Measurements from ENCODE around the gene GNG7.
A peak's percentile ranks its signal among the peaks of the same experiment; 100 is the strongest.
"Not testable (repeated sequence)": the region's sequence is repeated elsewhere in the genome, so short reads cannot be mapped to it uniquely, and the experiment has no call there.

Gene GNG7

DNA sequence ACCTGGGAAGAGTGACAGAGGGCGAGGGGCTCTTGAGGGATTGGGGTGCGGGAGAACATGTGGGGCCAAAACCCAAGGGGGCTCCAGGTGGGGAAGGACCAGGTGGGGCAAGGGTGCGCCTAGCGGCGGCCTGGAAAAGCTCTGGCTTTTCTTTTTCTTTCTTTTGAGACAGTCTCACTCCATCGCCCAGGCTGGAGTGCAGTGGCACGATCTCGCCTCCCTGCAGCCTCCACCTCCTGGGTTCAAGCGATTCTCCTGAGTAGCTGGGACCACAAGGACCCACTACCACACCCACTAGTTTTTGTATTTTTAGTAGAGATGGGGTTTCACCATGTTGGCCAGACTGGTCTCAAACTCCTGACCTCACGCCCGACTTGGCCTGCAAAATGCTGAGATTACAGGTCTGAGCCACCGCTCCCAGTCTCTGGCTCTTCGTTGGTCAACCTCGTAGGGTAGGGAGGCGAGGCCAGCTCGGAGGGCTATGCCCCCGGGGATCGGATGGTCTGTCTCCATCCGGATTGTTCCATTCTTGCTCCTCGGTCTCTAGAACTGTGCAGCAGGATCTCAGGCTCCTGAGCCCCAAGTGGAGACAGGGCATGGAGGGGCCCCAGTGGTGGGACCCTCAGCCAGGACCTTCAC lies 222.8 kb downstream of the GNG7 start:
- H3K27ac ChIP-seq = peak overlapping the region; percentile 90
- DNase-seq (ENCODE audit: low read depth, low spot score) = no peak

DNA sequence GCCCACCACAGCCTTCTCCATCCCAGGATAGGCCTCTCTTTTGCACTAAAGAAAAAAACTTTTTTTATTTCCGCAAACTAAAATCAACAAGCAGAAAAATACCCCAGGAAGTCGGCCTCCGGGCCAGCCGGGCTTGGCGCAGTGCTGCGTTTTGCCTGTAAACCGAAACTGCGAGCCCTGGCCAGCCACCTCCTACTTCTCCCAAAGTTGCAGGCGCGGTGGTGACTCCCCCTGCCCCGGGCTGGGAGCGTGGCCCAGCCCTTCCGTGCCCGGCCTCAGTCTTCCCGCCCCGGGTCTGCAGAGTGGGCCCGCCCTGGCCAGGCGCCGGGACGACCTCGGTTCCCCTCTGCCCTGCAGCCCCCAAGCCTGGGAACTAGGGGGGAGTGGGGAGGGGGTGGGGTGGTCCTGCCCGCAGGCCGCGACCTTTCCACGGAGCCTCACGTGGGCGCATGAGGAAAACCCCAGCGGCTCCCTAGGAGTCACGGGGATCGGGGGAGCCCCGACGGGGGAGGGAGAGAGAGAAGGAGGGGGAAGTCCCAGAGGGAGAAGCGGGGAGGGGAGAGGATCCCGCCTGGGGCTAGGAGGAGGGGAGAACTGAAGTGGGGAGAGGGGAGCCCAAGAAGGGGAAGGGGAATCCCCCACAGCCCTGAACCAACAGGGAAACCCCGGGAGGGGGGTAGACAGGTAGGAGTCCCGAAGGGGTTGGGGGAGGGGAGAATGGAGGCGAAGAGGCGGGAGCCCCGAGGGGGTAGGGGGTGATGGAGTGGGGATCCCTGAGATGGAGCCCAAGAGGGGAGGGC lies 223.5 kb downstream of the GNG7 start:
- peak overlapping the region; percentile 90 for H3K27ac ChIP-seq

DNA sequence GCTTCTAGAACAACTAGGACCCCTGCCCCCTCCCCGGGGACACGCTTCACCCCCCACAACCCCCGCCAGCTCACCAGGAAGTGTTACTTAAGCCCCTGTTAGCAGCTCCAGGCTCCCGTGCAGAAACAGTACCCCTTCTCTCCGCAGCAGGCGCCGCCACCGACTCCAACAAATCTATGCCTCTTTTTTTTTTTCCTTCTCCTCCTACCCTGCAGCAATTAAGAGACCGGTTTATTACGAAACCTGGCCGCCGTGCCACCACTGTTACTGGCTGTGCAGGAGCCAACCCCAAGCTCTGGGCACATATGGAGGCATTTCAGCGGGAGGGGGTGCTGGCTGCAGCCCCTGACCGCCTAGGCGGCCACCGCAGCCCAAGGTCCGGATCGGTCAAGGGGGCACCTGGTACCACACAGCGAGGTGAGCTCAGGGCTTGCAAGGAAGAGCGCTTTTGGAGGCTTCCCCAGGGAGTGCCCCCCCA lies 224.2 kb downstream of the GNG7 start:
- peak overlapping the region; percentile 90 for H3K27ac ChIP-seq
- peak; percentile 59 for DNase-seq (ENCODE audit: low read depth, low spot score)

More for the DNA sequence above, 223.5 kb downstream of the GNG7 start:
- DNase-seq (ENCODE audit: low read depth, low spot score) = peak; percentile 63

DNA sequence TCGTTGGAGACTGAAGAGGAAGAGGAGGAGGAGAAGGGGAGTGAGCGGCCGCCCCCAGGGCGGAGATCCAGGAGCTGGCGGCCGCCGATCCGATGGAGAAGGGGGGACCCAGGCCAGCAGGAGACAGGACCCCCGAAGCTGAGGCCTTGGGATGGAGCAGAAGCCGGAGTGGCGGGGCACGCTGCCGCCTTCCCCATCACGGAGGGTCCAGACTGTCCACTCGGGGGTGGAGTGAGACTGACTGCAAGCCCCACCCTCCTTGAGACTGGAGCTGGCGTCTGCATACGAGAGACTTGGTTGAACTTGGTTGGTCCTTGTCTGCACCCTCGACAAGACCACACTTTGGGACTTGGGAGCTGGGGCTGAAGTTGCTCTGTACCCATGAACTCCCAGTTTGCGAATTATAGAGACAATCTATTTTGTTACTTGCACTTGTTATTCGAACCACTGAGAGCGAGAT lies 224.7 kb downstream of the GNG7 start:
- no peak for DNase-seq (ENCODE audit: low read depth, low spot score)
- peak overlapping the region; percentile 90 for H3K27ac ChIP-seq

DNA sequence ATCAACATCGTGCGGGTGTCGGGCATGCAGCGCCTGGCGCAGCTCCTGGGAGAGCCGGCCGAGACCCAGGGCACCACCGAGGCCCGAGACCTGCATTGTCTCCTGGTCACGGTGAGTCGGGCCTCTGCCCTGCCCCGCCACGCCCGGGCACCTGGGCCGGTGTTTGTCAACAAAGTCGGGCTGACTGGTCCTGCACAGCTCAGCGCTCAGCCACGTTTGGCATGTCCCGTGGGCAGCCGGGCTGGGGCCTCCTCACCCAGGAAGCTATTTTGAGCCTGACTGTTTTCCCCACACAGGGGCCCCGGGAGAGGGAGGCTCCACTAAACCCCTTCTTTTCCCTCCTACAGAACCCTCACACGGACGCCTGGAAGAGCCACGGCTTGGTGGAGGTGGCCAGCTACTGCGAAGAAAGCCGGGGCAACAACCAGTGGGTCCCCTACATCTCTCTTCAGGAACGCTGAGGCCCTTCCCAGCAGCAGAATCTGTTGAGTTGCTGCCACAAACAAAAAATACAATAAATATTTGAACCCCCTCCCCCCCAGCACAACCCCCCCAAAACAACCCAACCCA lies 225.3 kb downstream of the GNG7 start:
- no peak for DNase-seq (ENCODE audit: low read depth, low spot score)
- H3K27ac ChIP-seq = peak overlapping the region; percentile 90

DNA sequence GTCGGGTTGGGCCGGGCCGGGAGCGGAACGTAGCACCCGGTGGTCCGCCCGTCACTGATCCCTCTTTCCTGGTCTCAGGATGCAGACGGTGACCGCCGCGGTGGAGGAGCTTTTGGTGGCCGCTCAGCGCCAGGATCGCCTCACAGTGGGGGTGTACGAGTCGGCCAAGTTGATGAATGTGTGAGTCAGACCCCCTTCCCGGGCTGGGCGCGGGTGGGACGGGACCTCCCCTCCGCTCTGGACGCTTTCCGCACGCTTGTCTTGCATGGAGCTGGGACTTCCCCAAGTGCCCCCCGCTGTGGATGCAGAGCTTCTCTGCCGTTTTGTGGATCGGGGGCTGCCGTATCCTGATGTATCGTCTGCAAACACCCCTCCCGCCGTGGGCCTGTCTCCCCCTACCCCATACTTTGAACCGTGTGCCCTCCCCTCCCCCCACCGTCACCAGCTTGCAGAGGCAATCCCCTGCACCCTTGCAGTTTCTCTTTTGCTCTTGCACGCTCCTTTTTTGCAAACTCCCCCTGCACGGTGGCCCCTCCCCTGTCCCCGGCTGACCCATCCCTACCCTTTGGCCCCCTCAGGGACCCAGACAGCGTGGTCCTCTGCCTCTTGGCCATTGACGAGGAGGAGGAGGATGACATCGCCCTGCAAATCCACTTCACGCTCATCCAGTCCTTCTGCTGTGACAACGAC lies 225.9 kb downstream of the GNG7 start:
- no peak for DNase-seq (ENCODE audit: low read depth, low spot score)

DNA sequence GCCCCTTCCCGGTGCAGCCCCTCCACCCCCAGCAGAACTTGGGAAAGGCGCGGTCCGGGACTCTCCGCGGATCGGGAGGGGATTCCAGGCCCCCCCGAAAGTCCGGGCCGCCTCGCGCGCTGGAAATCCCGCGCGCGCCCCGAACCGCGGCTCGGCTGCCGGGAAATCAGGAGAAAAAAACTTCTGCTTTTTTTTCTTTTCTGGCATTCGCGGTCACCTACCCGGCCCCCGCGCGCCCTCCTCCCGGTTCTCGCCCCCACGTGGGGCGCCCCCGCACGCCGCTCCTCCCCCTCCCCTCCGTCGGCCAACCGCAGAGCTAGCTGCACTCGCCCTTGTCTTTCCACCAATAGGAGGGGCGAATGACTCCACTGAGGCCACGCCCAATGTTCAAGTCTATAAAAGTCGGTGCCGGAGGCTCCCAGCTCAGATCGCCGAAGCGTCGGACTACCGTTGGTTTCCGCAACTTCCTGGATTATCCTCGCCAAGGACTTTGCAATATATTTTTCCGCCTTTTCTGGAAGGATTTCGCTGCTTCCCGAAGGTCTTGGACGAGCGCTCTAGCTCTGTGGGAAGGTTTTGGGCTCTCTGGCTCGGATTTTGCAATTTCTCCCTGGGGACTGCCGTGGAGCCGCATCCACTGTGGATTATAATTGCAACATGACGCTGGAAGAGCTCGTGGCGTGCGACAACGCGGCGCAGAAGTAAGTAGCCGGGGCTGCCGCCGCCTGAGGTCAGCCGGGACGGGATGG lies 226.6 kb downstream of the GNG7 start, which contains the start of gene GADD45B:
Gene GADD45B (plus strand): TSS at position 426 of the 749 bp plus-strand sequence. CDS start 232 bp downstream, at position 658.
- H3K27ac ChIP-seq = peak within 1 kb of the TSS; percentile 90
- DNase-seq (ENCODE audit: low read depth, low spot score) = peak; percentile 85

More for the DNA sequence above, 225.9 kb downstream of the GNG7 start:
- H3K27ac ChIP-seq = peak overlapping the region; percentile 90

DNA sequence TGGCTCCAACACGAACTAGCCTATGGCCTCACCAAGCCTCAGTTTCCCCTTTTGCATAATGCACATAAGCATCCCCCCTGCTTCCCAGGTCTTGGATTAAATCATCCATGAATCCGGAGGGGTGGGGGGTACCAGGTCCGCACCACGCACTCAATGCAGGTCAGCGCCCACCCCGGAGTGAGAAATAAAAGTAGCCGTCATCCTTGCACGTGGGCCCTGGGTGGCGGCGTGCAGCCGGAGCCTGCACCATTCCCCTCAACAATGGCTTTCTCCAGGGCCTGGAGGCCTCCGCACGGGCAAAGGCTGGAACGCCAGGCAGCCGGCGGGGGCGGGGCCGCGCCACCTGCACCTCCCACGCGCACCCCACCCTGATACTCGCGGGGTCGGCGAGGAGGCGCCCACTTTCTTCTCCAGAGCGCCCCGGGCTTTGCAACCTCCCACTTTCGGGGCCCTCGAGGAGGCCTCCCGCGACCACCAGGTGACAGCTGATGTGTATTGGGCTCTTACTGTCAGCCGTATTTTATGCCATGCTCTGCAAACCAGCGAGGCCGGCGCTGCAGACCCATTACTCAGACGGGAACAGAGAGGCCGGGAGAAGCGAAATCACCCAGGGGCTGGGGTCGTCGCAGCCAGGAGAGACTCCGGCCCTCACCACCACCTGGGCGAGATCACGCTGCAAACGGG lies 227.3 kb downstream of the GNG7 start:
- H3K27ac ChIP-seq = peak overlapping the region; percentile 90
- DNase-seq (ENCODE audit: low read depth, low spot score) = no peak

DNA sequence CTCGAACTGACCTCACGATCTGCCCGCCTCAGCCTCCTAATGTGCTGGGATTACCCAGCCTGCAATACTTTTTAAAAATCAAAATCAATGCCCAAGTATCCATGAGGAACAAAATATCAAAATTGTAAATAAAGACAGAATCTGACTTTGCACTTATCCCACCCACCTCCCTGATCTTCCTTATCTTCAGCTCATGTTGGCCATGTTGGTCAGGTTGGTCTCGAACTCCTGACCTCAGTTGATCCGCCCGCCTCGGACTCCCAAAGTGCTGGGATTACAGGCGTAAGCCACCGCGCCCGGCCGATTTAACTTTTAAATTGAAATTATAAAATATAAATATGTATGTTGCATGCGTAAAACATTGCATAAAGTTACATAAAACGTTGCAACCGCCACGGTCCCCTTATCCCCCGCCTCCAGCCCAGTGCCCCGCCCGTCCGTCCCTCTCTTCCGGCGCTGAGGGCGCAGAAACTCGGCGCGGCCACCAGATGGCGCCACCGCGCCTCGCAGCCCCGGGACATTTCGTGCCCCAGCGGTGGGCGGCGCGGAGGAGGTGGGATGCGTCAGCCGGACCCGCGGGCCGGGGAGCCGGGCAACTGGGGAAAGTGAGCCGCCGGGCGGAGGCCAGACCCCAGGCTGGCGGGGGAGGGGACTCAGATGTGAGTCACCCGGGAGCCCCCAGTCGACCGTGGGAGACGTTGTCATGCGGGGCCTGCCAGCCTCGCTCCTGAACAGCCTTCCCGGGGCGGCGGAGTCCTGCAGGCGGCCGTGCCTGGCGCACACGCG lies 228.1 kb downstream of the GNG7 start:
- H3K27ac ChIP-seq = peak overlapping the region; percentile 90
- no peak for DNase-seq (ENCODE audit: low read depth, low spot score)

DNA sequence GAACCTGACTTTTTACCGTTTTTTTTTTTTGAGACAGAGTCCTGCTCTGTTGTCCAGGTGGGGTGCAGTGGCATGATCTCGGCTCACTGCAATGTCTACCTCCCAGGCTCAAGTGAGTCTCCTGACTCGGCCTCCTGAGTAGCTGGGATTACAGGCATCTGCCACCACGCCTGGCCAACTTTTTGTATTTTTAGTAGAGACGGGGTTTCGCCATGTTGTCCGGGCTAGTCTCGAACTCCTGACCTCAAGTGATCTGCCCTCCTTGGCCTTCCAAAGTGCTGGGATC lies 232.6 kb downstream of the GNG7 start:
- H3K27ac ChIP-seq; DNase-seq (ENCODE audit: low read depth, low spot score): not testable (repeated sequence)

DNA sequence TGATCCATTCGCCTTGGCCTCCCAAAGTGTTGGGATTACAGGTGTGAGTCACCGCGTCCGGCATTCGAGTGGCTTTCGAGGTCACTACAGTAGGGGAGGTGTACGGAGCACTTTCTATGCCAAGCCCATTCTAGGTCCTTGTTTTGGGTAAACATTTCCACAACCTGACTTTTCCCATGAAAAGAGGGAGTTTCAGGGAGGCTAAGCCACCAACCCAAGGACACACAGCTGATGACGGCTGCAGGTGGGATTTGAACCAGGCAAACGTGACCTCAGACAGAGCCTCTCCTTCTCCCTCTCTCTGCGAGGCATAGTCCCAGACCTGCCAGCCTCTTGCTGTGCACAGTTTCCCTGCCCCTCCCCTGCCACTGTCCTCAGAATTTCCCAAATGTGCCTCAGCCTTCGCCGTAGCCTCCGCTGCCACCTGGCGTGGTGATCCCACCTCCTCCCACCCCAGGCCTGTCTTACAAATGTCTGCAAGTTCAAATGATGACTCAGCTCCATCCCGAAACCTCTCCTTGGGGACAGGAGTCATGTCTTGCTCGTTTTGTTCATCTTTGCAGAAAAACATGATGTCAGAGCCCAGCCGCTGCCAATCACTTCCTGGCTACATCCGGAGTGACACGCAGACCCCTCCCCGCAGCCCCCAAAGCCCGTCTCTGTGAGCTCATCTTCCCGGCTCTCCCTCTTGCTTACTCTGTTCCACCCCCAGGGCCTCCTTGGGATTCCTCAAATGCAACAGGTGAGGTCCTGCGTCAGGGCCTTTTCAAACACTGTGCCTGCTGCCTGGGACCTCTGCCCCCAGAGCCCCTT lies 233.2 kb downstream of the GNG7 start:
- no peak overlapping the region for H3K27ac ChIP-seq
- DNase-seq (ENCODE audit: low read depth, low spot score) = no peak

DNA sequence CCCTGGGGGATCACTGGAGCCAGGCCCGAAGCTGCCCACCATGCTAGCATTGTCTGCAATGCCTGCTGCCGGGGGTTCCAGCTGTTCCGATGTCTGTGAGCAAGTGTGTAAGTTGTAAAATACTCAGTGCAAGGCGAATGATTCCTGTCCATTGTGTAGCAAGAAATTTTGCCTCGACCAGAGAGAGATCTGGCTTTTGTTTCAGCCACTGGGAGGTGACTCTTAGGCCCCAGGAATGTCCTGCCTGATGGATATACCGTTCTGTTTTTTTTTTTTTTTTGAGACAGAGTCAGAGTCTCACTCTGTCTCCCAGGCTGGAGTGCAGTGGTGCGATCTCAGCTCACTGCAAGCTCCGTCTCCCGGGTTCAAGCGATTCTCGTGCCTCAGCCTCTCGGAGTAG lies 233.9 kb downstream of the GNG7 start:
- no peak overlapping the region for H3K27ac ChIP-seq
- no peak for DNase-seq (ENCODE audit: low read depth, low spot score)

DNA sequence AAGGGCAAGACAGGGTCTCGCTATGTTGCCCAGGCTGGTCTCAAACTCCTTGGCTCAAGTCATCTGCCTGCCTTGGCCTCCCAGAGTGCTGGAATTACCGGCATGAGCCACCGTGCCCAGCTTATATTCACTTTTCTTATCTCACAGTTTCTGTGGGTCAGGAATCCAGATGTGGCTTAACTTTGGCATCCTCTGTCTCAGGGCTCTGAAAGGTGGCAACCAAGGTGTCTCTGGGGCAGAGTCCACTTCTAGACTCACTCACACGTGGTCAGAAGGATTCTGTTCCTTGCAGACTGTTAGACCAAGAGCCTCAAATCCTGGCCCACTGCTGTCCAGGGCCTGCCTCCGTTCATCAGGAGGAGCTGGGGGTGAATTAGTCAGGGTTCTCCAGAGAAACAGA lies 238.1 kb downstream of the GNG7 start:
- no peak overlapping the region for H3K27ac ChIP-seq
- no peak for DNase-seq (ENCODE audit: low read depth, low spot score)

DNA sequence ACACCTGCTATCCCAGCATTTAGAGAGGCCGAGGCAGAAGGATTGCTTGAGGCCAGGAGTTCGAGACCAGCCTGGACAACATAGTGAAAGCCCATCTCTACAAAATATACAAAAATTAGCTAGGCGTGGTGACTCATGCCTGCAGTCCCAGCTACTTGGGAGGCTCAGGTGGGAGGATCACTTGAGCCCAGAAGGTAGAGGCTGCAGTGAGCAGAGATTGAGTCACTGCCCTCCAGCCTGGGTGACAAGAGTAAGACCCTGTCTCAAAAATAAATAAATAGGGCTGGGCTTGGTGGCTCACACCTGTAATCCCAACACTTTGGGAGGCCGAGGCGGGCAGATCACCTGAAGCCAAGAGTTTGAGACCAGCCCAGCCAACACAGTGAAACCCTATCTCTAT lies 238.8 kb downstream of the GNG7 start:
- H3K27ac ChIP-seq; DNase-seq (ENCODE audit: low read depth, low spot score): not testable (repeated sequence)

DNA sequence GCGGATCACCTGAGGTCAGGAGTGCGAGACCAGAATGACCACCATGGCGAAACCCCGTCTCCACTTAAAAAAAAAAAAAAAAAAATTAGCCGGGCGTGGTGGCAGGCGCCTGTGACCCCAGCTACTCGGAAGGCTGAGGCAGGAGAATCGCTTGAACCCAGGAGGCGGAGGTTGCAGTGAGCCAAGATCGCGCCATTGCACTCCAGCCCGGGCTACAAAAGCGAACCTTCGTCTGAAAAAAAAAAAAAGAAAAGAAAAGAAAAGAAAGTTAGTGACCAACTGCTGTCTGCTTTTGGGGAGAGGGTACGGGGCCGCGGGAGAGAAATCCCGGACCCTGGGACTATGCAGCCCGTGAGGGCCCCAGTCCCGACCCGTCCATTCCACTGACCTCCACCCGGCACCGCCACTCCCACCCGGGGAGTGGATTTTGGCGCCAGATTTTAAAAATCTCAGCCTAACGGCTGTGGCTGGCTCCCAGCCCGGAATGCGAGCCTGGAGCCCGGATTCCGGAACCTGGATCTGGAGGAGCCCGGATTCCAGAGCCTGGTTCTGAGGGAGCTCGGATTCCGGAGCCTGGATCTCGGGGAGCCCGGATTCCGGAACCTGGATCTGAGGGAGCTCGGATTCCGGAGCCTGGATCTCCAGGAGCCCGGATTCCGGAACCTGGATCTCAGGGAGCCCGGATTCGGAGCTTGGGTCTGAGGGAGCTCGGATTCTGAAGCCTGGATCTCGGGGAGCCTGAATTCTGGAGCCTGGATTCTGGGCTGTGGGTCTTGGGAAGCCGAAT lies 239.7 kb downstream of the GNG7 start:
- peak; percentile 66 for DNase-seq (ENCODE audit: low read depth, low spot score)

DNA sequence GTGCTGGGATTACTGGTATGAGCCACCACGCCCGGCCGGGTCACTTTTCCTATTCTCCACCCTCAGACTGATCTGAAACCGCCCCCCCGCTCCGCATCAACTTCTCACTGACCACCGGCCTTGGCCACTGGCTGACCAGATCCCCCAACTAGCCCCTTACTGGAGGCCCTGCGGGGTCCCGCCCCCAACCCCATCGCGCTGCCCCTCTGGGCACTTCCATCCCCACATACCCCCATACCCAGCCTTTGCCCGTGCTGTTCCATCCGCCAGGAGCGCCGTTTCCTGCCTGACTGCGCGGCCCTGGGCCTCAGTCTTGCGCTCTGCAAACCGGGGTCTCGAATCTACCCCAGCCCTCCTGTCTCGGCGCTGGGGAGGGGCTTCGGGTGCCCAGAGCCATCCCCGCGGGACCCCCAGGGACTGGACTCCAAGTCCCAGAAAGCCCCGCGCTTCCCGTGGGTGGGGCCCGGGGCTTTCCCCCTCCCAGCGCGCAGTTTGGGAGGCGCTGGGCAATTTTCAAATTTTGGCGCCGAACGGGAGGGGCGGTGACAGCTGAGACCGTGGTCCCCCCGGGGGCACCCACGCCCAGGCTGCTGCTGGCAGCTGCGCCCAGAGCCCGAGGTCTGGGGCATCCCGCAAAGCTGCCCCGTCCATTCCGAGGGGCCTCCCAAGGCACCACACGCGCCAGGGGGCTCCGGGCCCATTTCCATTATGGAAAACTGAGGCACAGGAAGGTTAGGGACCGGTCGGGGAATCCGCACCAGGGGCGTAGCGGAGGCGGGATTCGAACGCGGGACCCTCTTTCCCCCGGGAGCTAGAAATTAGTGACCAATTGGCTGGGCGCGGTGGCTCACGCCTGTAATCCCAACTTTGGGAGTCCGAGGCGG lies 240.5 kb downstream of the GNG7 start:
- no peak for DNase-seq (ENCODE audit: low read depth, low spot score)
- no peak overlapping the region for H3K27ac ChIP-seq

More for the DNA sequence above, 239.7 kb downstream of the GNG7 start:
- no peak overlapping the region for H3K27ac ChIP-seq

Measured in epithelial cell of prostate (primary cell).